HG02642 (cell line): ENCODE results near the gene NECTIN1.

Experiments
- ATAC-seq: cut with Tn5 transposase; IDR thresholded peaks from one replicate; pipeline ENCODE4 v1.9.1; 2021; ENCODE audit warnings: mild to moderate bottlenecking; ENCODE audit not compliant: unreplicated experiment, poor library complexity

Gene NECTIN1

GRCh38 chr11:119699227-119699626, 29.8 kb downstream of the NECTIN1 start:
- ATAC-seq = no peak

GRCh38 chr11:119697882-119698281, 31.1 kb downstream of the NECTIN1 start:
- no peak for ATAC-seq

DNA sequence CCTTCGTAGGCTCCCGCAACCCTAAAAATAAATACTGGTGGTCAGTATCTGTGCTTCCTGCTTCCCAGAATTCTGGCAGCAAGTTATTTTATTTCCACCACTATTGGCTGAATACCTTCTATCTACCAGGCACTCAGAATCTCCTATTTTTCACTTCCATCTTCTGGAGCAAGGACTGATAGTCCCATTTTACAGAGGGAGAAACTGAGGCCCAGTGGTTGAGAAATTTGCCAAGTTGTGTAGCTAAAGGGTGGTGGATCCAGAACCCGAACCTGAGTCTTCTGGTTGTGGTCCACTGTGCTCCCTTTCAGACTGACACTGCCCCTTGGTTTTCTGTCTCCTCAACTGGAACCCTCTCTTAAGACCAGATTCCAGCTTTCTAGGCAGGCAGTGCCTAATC, 31.6 kb downstream of the NECTIN1 start:
- no peak for ATAC-seq

- ATAC-seq = no peak
Observed at GRCh38 chr11:119696378-119697222, 32.4 kb downstream of the NECTIN1 start.

DNA sequence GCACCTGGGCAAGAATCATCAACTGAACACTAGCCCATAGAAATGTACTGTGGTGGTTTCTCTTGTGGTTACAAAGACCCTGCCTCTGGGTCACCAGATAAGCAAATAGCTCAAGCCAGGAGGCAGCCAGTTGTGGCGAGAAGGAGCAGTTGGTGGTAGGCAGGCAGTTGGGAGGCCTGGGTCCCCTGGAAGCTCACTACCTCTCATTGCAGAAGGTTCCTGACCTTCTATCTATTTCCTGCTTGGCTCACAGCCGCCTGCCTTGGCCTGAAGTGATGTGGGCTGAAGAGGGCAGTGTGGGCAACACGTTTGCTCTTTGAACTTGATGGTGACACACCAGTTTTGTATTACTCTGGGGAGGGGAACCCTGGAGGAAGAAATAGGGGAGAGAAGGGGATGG, 34.7 kb downstream of the NECTIN1 start:
- no peak for ATAC-seq

DNA sequence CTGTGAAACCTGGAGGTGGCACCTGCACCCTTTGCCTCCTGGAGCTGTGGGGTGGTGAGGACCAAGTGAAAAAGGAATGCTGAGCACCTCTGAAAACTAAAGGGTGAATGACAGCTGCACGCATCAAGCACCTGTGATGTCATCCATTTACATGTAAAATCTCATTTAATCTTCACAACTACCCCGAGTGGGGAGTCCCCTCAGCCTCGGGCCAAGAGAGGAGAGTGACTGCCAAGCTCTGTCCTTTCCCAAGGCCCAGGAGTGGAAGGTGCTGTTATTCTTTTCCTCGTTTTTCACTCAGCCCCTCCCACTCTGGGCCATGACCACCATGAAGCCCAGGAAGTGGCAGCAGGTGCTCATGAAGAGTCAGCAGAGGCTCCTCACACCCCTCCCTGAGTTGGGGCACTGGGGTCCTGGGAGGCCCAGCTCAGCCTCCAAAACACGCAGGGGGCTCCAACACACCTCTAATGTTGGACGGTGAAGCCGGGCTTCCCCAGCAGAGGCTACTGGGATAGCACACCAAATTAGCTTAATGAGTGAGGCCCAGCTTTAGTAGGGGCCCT, 35.7 kb downstream of the NECTIN1 start:
- ATAC-seq = no peak

DNA sequence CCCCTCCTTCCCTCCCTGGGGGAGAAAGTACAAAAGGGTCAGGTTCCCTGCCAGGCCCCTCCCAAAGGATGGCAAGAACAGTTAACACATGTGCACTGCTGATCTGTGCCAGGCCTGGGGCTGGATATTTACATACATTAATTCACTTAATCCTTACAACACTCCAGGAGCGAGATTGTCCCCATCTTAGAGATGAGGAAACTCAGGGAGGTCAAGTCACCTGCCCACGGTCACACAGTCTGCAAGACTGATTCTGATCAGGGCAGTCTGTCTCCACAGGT, 36.5 kb downstream of the NECTIN1 start:
- no peak for ATAC-seq

DNA sequence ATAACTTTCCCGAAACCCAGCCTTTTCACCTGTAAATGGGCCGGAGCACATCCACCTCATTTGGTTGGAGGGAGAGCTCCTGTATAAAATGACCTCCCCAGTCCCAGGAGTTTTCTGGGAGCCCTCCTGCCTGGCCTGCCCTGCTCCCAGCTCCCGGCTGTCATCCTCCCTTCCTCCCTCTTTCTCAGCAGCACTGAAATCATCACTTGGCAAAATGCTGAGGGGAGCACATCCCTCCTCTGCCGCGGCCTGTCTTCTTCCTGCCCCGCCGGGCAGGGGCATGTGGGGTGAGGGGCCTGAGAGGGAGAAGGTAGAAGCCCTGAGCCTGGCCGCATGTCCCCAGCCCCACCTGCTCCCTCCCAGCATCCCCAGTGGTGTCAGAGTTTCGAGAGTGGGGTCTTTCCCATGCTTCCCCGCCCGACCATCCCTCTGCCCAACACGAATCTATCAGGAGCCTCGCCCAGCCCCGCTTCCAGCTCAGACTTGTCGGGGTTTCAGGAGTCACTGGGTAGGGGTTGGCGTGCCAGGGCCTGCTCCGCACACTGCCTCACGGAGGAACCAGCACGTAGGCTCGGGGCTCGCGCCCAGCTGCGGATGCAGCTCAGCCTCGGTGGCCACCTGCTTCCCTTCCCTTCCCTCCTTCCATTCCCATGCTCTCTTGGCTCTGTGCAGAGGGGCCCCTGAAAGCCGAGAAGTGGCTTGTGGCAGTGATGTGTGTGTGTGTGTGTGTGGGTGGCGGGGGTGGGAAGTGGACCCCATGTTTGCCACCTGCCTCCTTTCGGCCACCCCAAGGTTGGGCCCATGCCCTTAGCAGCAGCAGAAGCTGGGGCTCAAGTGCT, 37.1 kb downstream of the NECTIN1 start:
- ATAC-seq = no peak

DNA sequence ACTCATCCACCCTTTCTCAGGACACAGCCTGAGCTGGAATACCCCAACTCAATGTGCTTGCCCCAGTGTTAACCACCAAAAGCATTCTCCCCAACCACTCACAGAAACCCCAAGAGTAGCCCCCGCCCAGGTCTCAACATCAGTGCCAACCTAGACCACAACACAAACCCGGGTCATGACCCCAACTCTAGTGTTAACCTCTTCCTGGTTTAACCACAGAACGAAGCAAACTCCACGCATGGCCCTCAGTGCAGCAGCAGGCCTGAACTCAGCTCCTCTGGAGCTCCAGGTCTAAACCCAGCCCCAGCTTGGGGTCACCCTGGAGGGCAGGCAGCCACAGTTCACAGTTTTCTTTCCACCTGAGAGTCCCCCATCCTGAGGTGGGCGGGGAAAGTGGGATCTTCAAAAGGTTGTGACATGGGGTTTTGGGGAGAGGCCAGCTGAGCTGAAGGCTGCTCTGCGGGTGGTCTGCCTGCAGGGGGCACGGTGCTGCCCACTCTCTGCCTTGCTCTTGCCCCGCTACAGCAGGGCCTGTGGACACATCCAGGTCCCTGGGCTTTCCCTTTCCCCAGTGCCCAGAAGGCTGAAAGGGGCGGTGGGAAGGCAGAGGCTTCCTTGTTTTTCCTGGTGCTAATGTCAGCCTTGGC, 37.9 kb downstream of the NECTIN1 start:
- ATAC-seq = no peak

DNA sequence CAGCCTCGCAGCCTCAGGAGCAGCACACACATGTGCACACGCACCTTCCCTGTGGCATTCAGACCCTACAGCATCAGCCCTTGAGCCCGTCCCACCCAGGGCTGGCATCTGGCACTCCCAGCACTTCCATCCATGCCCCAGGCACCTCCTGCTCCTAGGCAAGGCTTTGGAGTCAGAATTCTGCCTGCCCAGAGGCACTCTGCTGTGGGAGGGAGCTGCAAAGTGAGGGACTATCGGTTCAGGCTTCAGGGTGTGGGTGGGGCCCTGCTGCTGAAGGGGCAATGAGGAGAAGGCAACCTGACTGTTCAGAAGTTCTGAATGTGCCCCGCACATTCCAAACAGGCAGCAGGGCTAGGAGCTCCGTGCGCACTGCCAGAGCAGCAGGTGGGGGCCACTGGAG, 39.7 kb downstream of the NECTIN1 start:
- ATAC-seq = no peak

GRCh38 chr11:119688356-119688755, 40.6 kb downstream of the NECTIN1 start:
- ATAC-seq = no peak

- ATAC-seq = no peak
Observed at GRCh38 chr11:119687373-119688046, 41.5 kb downstream of the NECTIN1 start.

DNA sequence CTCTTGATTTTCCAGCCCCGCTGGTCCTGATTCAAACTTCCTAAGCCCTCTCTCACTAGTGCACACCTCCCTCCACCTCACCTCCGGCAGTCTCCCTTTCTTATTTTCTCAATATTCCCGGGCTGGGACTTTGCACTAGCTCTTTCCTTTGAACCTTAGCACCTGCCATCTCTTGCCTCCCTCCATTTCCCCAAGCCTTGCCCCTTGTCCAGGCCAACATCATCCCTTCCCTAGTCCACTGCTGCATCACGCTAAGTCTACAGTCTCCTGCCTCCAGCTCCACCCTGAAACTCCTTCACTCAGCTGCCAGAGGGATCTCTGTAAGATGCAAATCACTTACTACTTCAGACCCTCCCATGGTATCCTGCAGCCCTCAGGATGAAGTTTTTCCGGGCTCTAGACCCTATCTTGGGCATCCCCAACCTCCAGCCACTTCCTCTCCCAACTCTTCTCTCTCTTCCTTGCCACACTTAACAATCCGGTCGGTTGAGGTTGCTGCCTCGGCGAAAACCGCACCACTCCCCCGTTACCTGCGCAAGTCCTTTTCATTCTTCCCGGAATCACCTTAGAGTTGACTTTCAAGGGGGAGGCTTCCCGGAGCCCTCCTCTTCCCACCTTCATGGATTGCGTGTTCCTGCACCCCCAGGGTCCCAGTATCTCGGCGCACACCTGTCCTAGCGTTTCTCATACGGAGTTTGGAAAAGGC, 42.7 kb downstream of the NECTIN1 start:
- no peak for ATAC-seq

- no peak for ATAC-seq
Observed at GRCh38 chr11:119685111-119685746, 43.8 kb downstream of the NECTIN1 start.

DNA sequence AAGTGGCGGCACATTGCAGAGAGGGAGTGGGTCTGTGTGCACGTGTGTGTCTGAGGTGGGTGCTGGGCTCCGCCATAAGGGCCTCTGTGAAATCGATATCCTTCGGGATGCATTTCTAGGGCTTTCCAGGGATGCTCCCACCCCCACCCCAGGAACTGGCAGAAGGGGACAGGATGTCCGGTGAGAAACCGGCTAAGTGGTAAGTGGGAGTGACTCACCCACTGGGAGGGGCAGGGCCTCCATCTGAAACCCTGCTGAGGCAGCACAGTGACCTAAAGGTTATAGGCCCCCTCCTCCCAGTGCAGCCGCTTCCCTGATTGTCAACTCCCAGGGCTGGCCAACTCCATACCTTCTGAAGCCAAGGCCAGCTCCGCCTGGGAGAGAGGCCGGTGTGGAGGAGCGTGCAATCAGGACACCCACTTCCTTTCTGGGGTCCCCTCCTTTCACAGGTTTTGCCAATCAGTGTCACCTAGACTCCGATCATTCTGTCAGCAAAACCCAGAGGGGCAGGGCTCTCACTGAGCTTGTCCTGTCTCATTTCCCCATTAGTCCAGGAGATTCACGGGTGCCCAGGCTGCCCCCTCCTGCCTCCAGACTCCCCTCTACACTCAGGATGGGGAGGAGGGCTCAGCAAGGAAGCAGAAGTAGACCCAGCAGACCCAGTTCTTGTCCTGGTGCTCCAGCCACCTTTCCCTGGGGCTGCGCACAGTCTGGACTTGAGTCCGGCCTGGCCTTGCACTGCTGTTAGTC, 44.5 kb downstream of the NECTIN1 start:
- no peak for ATAC-seq

DNA sequence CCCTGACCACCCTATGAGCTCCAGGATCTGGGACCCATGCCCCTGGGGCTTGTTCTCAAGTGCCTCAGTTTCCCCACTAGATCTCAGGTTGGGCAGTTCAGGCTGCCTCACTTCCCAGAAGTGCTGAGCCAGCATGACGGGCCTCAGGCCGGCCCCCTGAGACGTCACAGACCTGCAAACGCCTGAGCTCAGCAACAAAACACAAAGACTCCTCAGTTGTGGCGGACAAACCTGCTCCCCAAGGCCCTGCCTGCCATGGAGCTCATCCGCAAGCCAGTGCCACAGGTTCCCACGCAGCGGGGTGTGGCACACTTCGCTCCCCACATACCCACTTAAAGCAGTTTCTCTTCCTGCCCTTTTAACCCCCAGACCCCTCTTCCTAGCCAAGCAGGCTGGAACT, 45.2 kb downstream of the NECTIN1 start:
- no peak for ATAC-seq

DNA sequence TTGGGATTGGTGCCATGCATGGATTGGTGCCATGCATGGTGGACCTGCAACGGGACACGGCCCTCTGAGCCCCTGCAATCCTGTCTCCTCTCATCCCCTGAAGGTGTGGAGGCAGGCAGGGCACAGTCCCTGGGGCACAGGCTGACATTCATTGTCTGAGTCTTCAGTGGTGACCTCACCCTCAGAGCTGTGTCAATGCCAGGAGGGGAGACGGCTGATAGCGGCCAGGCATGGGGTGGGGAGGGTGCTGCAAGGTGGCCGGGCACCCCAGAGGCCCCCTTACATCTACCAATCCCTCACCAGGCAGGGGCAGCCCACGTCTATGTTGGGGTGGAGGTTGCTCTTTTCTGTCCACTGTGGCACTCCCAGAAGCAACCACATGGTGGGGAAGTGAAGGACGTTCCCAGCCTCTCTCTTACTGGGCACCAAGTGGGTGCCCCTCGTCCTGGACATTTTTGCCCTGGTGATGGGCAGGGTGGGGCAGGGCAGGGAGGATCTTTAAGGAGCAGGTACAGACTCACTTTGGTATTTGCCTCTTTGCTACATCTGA, 47.6 kb downstream of the NECTIN1 start:
- ATAC-seq = no peak
